ENCODE measurements around the gene NEGR1.

DNA sequence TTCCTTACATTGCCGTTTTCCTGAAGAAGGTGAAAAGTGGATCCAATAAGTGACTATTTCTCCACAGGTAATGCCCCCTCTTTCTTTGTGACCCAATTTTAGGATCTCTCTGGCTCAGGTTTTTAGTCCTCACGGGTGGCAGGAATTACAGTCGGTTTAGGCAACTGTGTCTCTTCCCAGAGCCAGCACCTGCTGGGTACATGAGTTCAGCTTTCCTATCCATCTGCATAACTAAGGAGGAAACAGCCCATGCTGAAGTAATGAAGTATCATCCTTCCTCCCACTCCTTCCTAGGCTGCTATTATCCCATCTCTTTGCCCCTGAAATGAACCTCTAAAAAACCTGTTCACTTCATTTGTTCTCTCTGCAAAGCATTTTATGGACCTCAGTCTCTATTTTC is 544.6 kb downstream of the NEGR1 start:
- TF ChIP-seq EZH2 (IDR thresholded peaks at IDR 0.05; ENCODE audit: borderline replicate concordance, low read depth, low read length) = no peak
- TF ChIP-seq ZNF24 (IDR thresholded peaks at IDR 0.05) = no peak
- TF ChIP-seq GATA2 (CRISPR knock-in tag; IDR thresholded peaks at IDR 0.05) = no peak
- no peak for TF ChIP-seq CBX1 (IDR thresholded peaks at IDR 0.05; ENCODE audit: low read depth)
- TF ChIP-seq RBM17 (IDR thresholded peaks at IDR 0.05; ENCODE audit: borderline replicate concordance, low read depth, low read length) = no peak
- TF ChIP-seq, protein P1, sequence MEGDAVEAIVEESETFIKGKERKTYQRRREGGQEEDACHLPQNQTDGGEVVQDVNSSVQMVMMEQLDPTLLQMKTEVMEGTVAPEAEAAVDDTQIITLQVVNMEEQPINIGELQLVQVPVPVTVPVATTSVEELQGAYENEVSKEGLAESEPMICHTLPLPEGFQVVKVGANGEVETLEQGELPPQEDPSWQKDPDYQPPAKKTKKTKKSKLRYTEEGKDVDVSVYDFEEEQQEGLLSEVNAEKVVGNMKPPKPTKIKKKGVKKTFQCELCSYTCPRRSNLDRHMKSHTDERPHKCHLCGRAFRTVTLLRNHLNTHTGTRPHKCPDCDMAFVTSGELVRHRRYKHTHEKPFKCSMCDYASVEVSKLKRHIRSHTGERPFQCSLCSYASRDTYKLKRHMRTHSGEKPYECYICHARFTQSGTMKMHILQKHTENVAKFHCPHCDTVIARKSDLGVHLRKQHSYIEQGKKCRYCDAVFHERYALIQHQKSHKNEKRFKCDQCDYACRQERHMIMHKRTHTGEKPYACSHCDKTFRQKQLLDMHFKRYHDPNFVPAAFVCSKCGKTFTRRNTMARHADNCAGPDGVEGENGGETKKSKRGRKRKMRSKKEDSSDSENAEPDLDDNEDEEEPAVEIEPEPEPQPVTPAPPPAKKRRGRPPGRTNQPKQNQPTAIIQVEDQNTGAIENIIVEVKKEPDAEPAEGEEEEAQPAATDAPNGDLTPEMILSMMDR (IDR thresholded peaks at IDR 0.05 in 2 of 3, conservative IDR thresholded peaks at IDR 0.05 in 1 of 3; ENCODE audit: insufficient read depth in 2 of 3, low read depth in 1 of 3, low read length in 3 of 3) = no peak
